MV-4-11 (cell line): ENCODE measurements around the gene SAP30BP.
"Not testable (repeated sequence)": the region's sequence is repeated elsewhere in the genome, so short reads cannot be mapped to it uniquely, and the experiment has no call there.

Experiments
- DNase-seq: peaks from one replicate; lab custom pipeline; 2025; lab: John Stamatoyannopoulos, UW

Gene SAP30BP

GRCh38 chr17:75633486-75634375, 33.4 kb upstream of the SAP30BP start:
- peak; percentile 84 for DNase-seq

- DNase-seq, result no peak
Observed at GRCh38 chr17:75634376-75634740, 32.8 kb upstream of the SAP30BP start.

- no peak for DNase-seq
Observed at GRCh38 chr17:75634754-75635609, 32.2 kb upstream of the SAP30BP start.

GRCh38 chr17:75635610-75636202, 31.4 kb upstream of the SAP30BP start:
- no peak for DNase-seq

GRCh38 chr17:75636381-75637142, 30.6 kb upstream of the SAP30BP start:
- no peak for DNase-seq

GRCh38 chr17:75637143-75637538, 30.0 kb upstream of the SAP30BP start:
- no peak for DNase-seq

- no peak for DNase-seq
Observed at GRCh38 chr17:75637551-75637950, 29.6 kb upstream of the SAP30BP start.

- not testable (repeated sequence) for DNase-seq
Observed at GRCh38 chr17:75638039-75638438, 29.1 kb upstream of the SAP30BP start.

GRCh38 chr17:75638893-75639292, 28.2 kb upstream of the SAP30BP start:
- DNase-seq, result no peak

- no peak for DNase-seq
Observed at GRCh38 chr17:75639327-75639726, 27.8 kb upstream of the SAP30BP start.

- no peak for DNase-seq
Observed at GRCh38 chr17:75639771-75640555, 27.2 kb upstream of the SAP30BP start.

- no peak for DNase-seq
Observed at GRCh38 chr17:75640556-75641119, 26.5 kb upstream of the SAP30BP start.

GRCh38 chr17:75641343-75641742, 25.8 kb upstream of the SAP30BP start:
- DNase-seq, result no peak

GRCh38 chr17:75642182-75642783, 24.9 kb upstream of the SAP30BP start:
- DNase-seq, result peak; percentile 1

- DNase-seq, result peak; percentile 6
Observed at GRCh38 chr17:75642784-75643642, 24.1 kb upstream of the SAP30BP start.

- no peak for DNase-seq
Observed at GRCh38 chr17:75643643-75644017, 23.5 kb upstream of the SAP30BP start.

GRCh38 chr17:75645501-75645888, 21.6 kb upstream of the SAP30BP start:
- no peak for DNase-seq

GRCh38 chr17:75645889-75646637, 21.1 kb upstream of the SAP30BP start:
- peak; percentile 87 for DNase-seq

GRCh38 chr17:75646638-75646992, 20.5 kb upstream of the SAP30BP start:
- no peak for DNase-seq
